Gastroesophageal sphincter (tissue), 3 donors: Measurements from ENCODE around the gene CD48.

Source experiments
- CTCF ChIP-seq, 4 experiments: fragments of 200-600 bp in 2 of 4; fragments of 450-650 bp in 2 of 4; sonication (generic) in 1 of 4; IDR thresholded peaks; one replicate each; pipeline ENCODE4 v1.5.1; 2017 to 2019; ENCODE audit warnings: antibody characterized with exemption in 4 of 4, mild to moderate bottlenecking in 2 of 4, moderate library complexity in 2 of 4
- EP300 ChIP-seq: sonication (generic); formaldehyde crosslinking; IDR thresholded peaks from one replicate; pipeline ENCODE4 v1.6.1; 2017; ENCODE audit warnings: antibody characterized with exemption, mild to moderate bottlenecking
- POLR2A ChIP-seq, 2 donors: fragments of 450-650 bp; IDR thresholded peaks; one replicate each; pipeline ENCODE4 v1.6.1; 2017; ENCODE audit warnings: antibody characterized with exemption in 2 of 2, mild to moderate bottlenecking in 2 of 2, moderate library complexity in 1 of 2
- POLR2AphosphoS5 ChIP-seq: sonication (generic); formaldehyde crosslinking; IDR thresholded peaks from one replicate; pipeline ENCODE4 v1.6.1; 2017; ENCODE audit warnings: antibody characterized with exemption

- no peak for TF ChIP-seq CTCF (IDR thresholded peaks at IDR 0.05)
- no peak for TF ChIP-seq POLR2AphosphoS5
- no peak for TF ChIP-seq POLR2A (IDR thresholded peaks at IDR 0.05)
- no peak for TF ChIP-seq EP300
Observed at GRCh38 chr1:160667896-160668295, 43.7 kb downstream of the CD48 start.
